ENCODE measurements around the gene ADIPOR2. TPM values are rescaled to one million over a fixed set of nuclear protein-coding genes. Genes with fewer than 3 reads are reported as not detected.

ADIPOR2 gene
- total RNA-seq, 1 donor from 2014 or later = 22.7 TPM

- no peak overlapping the region for H3K4me3 ChIP-seq (ENCODE audit: low read depth, low read length)
- TF ChIP-seq, protein P1, sequence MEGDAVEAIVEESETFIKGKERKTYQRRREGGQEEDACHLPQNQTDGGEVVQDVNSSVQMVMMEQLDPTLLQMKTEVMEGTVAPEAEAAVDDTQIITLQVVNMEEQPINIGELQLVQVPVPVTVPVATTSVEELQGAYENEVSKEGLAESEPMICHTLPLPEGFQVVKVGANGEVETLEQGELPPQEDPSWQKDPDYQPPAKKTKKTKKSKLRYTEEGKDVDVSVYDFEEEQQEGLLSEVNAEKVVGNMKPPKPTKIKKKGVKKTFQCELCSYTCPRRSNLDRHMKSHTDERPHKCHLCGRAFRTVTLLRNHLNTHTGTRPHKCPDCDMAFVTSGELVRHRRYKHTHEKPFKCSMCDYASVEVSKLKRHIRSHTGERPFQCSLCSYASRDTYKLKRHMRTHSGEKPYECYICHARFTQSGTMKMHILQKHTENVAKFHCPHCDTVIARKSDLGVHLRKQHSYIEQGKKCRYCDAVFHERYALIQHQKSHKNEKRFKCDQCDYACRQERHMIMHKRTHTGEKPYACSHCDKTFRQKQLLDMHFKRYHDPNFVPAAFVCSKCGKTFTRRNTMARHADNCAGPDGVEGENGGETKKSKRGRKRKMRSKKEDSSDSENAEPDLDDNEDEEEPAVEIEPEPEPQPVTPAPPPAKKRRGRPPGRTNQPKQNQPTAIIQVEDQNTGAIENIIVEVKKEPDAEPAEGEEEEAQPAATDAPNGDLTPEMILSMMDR (IDR thresholded peaks at IDR 0.05; ENCODE audit: insufficient read depth, low read length, poor library complexity, severe bottlenecking) = no peak
- no peak for DNase-seq (ENCODE audit: low read depth)
- H3K27me3 ChIP-seq (ENCODE audit: control insufficient read depth, insufficient read depth, low read length) = no peaks in the 10 kb centered on the region
- no peaks in the 10 kb centered on the region for H3K36me3 ChIP-seq (ENCODE audit: control insufficient read depth, insufficient read depth, low read length)
Measured at GRCh38 chr12:1645819-1646218, 45.1 kb upstream of the ADIPOR2 start.

- no peak for DNase-seq (ENCODE audit: low read depth)
- Histone ChIP-seq H3K27me3 (ENCODE audit: control insufficient read depth, insufficient read depth, low read length) (no peaks in the 10 kb centered on the region), H3K4me3 (ENCODE audit: low read depth, low read length) (no peak overlapping the region), H3K36me3 (ENCODE audit: control insufficient read depth, insufficient read depth, low read length) (no peaks in the 10 kb centered on the region)
- TF ChIP-seq, protein P1 (IDR thresholded peaks at IDR 0.05; ENCODE audit: insufficient read depth, low read length, poor library complexity, severe bottlenecking) = no peak
Measured at GRCh38 chr12:1646569-1647284, 44.1 kb upstream of the ADIPOR2 start.

DNA sequence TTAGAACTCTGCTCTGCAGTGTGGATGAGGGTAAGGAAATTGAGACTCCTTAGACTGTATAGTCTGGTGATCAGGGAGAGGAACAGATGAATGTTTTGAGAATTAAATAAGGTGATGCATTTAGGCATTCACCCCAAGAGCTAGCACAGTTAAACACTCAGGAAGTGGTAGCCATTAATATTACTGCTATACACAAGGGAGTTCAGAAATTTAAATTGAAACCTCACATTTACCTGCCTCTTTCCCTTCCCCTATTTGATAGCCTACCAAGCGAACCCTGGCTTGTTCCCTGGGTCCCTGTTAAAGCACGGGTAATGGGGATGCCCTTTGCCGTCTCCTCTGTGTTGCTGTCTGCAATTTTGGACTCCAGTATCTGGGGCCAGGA, 43.6 kb upstream of the ADIPOR2 start:
- no peaks in the 10 kb centered on the region for H3K27me3 ChIP-seq (ENCODE audit: control insufficient read depth, insufficient read depth, low read length)
- H3K36me3 ChIP-seq (ENCODE audit: control insufficient read depth, insufficient read depth, low read length) = no peaks in the 10 kb centered on the region
- no peak overlapping the region for H3K4me3 ChIP-seq (ENCODE audit: low read depth, low read length)
- TF ChIP-seq, protein P1 (IDR thresholded peaks at IDR 0.05; ENCODE audit: insufficient read depth, low read length, poor library complexity, severe bottlenecking) = no peak
- DNase-seq (ENCODE audit: low read depth) = no peak

GRCh38 chr12:1650260-1650977, 40.5 kb upstream of the ADIPOR2 start:
- no peaks in the 10 kb centered on the region for H3K27me3 ChIP-seq (ENCODE audit: control insufficient read depth, insufficient read depth, low read length)
- DNase-seq (ENCODE audit: low read depth) = no peak
- no peak overlapping the region for H3K4me3 ChIP-seq (ENCODE audit: low read depth, low read length)
- H3K36me3 ChIP-seq (ENCODE audit: control insufficient read depth, insufficient read depth, low read length) = no peaks in the 10 kb centered on the region
- TF ChIP-seq, protein P1 (IDR thresholded peaks at IDR 0.05; ENCODE audit: insufficient read depth, low read length, poor library complexity, severe bottlenecking) = no peak

DNA sequence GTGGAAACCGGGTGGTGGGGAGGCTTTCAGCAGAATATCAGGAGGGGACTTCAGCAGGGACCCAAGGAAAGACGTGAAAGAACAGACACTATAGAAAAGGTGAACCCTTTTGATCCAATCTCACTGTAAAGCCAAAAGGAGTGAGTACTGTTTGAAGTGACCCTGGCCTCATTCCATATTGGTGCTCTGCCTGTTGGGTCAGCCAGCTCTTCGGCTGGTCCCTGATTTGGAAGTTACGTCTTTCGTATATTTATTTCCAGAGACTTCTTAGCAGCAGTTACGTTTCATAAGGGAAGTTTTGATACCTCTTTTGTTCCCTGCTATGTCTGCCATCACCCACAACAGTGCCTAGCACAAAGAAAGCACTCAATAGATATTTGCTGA, 39.9 kb upstream of the ADIPOR2 start:
- no peak overlapping the region for H3K4me3 ChIP-seq (ENCODE audit: low read depth, low read length)
- DNase-seq (ENCODE audit: low read depth) = no peak
- TF ChIP-seq, protein P1 (IDR thresholded peaks at IDR 0.05; ENCODE audit: insufficient read depth, low read length, poor library complexity, severe bottlenecking) = no peak
- no peaks in the 10 kb centered on the region for H3K27me3 ChIP-seq (ENCODE audit: control insufficient read depth, insufficient read depth, low read length)
- H3K36me3 ChIP-seq (ENCODE audit: control insufficient read depth, insufficient read depth, low read length) = no peaks in the 10 kb centered on the region
